HEK293T (cell line): Measurements from ENCODE around the gene FXYD4.

Source experiments
- CTBP1 ChIP-seq: fragments of 450-650 bp; IDR thresholded peaks from 2 replicates; pipeline ENCODE4 v1.6.1; 2016; ENCODE audit warnings: borderline replicate concordance
- ELF4 ChIP-seq: fragments of 450-650 bp; IDR thresholded peaks from 2 replicates; pipeline ENCODE4 v1.6.1; 2017; ENCODE audit warnings: antibody characterized with exemption
- FOXA1 ChIP-seq: fragments of 450-650 bp; IDR thresholded peaks from 2 replicates; pipeline ENCODE4 v1.6.1; 2016; ENCODE audit warnings: mild to moderate bottlenecking
- FOXM1 ChIP-seq: fragments of 450-650 bp; IDR thresholded peaks from 2 replicates; pipeline ENCODE4 v1.6.1; 2017; ENCODE audit warnings: mild to moderate bottlenecking, borderline replicate concordance
- HDGF ChIP-seq: fragments of 450-650 bp; IDR thresholded peaks from 2 replicates; pipeline ENCODE4 v1.6.1; 2017; ENCODE audit warnings: antibody characterized with exemption, borderline replicate concordance
- L3MBTL2 ChIP-seq: fragments of 450-650 bp; conservative IDR thresholded peaks from 2 replicates; pipeline ENCODE4 v1.6.1; 2016; ENCODE audit warnings: mild to moderate bottlenecking
- LEF1 ChIP-seq: fragments of 450-650 bp; IDR thresholded peaks from 2 replicates; pipeline ENCODE4 v1.6.1; 2017; ENCODE audit warnings: mild to moderate bottlenecking, borderline replicate concordance
- PKNOX1 ChIP-seq: fragments of 450-650 bp; IDR thresholded peaks from 2 replicates; pipeline ENCODE4 v1.6.1; 2016
- SP1 ChIP-seq: fragments of 450-650 bp; IDR thresholded peaks from 2 replicates; pipeline ENCODE4 v1.6.1; 2017
- TARDBP ChIP-seq: fragments of 450-650 bp; IDR thresholded peaks from 2 replicates; pipeline ENCODE4 v1.6.1; 2016
- ZNF384 ChIP-seq: fragments of 450-650 bp; IDR thresholded peaks from 2 replicates; pipeline ENCODE4 v1.6.1; 2016

DNA sequence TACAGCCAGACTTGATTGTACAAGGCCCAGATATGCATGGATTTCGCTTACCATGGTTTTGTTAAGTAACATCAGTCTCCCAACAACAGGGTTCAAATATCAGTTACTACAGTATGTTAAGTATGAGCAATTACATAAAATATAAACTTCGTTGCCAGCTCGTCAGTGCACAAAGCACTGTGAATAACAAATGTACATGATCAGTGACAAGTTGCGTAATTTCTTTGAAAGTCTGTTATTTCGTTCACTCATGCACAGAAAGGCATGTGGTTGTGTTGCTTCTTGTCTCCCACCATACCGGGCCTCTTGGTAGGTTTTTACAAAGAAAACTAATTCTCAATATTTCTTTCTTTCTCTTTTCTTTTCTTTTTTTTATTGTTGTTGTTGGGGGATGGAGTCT, 53.0 kb downstream of the FXYD4 start:
- TF ChIP-seq CTBP1 (no peak), ZNF384 (no peak), TARDBP (no peak), ELF4 (no peak), FOXA1 (no peak), SP1 (no peak), HDGF (no peak), L3MBTL2 (no peak), LEF1 (no peak), PKNOX1 (no peak), FOXM1 (no peak)
